A673 (cell line): Measurements from ENCODE around the gene MRPL12. TPM values are rescaled to one million over a fixed set of nuclear protein-coding genes. Genes with fewer than 3 reads are reported as not detected.

ENCODE experiments used
- BruUV-seq: library from RNA; stranded (reverse); fragments of 400-500 nt; replicated peaks from 2 replicates; lab custom pipeline; 2021; lab: Mats Ljungman, UMichigan
- CTCF ChIA-PET: fragments of 300-600 bp; sonication (Branson Sonifier 250); formaldehyde crosslinking; loops from one replicate; lab custom pipeline; 2022; ENCODE audit warnings: antibody characterized with exemption; lab: Charles Lee
- POLR2A ChIA-PET: fragments of 300-600 bp; sonication (Branson Sonifier 250); formaldehyde crosslinking; loops from one replicate; lab custom pipeline; 2022; ENCODE audit warnings: antibody characterized with exemption; ENCODE audit not compliant: low non-redundant PET; lab: Charles Lee
- DNase-seq: peaks from one replicate; pipeline ENCODE4 v3.0.0-alpha.2; 2015; ENCODE audit warnings: low spot score
- H3K27ac ChIP-seq: fragments of 200-600 bp; sonication (generic); 2 replicates; pipeline ENCODE4 v1.5.1; 2016; ENCODE audit warnings: mixed run types, low read depth, mild to moderate bottlenecking, mixed read lengths, antibody characterized with exemption, low read length; ENCODE audit not compliant: poor library complexity, severe bottlenecking
- H3K27me3 ChIP-seq: fragments of 200-600 bp; sonication (generic); replicated peaks from 2 replicates; pipeline ENCODE4 v1.6.1; 2017; ENCODE audit warnings: mixed run types, low read depth, mild to moderate bottlenecking, mixed read lengths, antibody characterized with exemption, low read length; ENCODE audit not compliant: insufficient read depth, poor library complexity
- H3K36me3 ChIP-seq: fragments of 200-600 bp; sonication (generic); 2 replicates; pipeline ENCODE4 v1.6.1; 2016; ENCODE audit warnings: mixed run types, mild to moderate bottlenecking, mixed read lengths, antibody characterized with exemption, low read length; ENCODE audit not compliant: insufficient read depth, poor library complexity, severe bottlenecking
- H3K4me1 ChIP-seq: fragments of 200-600 bp; sonication (generic); 2 replicates; pipeline ENCODE4 v1.6.1; 2017; ENCODE audit warnings: mixed run types, mild to moderate bottlenecking, mixed read lengths, antibody characterized with exemption, low read length; ENCODE audit not compliant: insufficient read depth, poor library complexity, severe bottlenecking
- H3K4me3 ChIP-seq: fragments of 200-600 bp; sonication (generic); 2 replicates; pipeline ENCODE4 v1.5.1; 2016; ENCODE audit warnings: low read depth, mixed run types, mild to moderate bottlenecking, mixed read lengths, low read length; ENCODE audit not compliant: poor library complexity, severe bottlenecking
- H3K9me3 ChIP-seq: fragments of 200-600 bp; sonication (generic); 2 replicates; pipeline ENCODE4 v1.6.1; 2016; ENCODE audit warnings: mixed run types, low read depth, mild to moderate bottlenecking, mixed read lengths, antibody characterized with exemption, low read length; ENCODE audit not compliant: poor library complexity, severe bottlenecking
- EZH2 ChIP-seq: fragments of 200-600 bp; sonication (generic); IDR thresholded peaks from 2 replicates; pipeline ENCODE4 v1.6.1; 2017; ENCODE audit warnings: borderline replicate concordance, low read depth, mild to moderate bottlenecking, mixed read lengths, antibody characterized with exemption, low read length; ENCODE audit not compliant: poor library complexity, severe bottlenecking
- intact Hi-C: fragments of 100-400 bp; cut with micrococcal nuclease; formaldehyde crosslinking; loops from one replicate; pipeline ENCODE4 v1.10.0; 2022; ENCODE audit not compliant: unreplicated experiment
- total RNA-seq: library from RNA; stranded (reverse); gene quantifications from 2 replicates; pipeline ENCODE4 v1.2.3, GENCODE V29; 2021
- TF ChIP-seq, protein P1 (sequence below): fragments of 300-800, 200-600 bp; sonication (generic); conservative IDR thresholded peaks from 2 replicates; pipeline ENCODE4 v1.5.1; 2017; ENCODE audit warnings: low read depth, mild to moderate bottlenecking, antibody characterized with exemption, low read length, moderate library complexity, mixed read lengths

MRPL12 gene
- total RNA-seq, 1 experiment from 2014 or later, result 186 TPM

DNA sequence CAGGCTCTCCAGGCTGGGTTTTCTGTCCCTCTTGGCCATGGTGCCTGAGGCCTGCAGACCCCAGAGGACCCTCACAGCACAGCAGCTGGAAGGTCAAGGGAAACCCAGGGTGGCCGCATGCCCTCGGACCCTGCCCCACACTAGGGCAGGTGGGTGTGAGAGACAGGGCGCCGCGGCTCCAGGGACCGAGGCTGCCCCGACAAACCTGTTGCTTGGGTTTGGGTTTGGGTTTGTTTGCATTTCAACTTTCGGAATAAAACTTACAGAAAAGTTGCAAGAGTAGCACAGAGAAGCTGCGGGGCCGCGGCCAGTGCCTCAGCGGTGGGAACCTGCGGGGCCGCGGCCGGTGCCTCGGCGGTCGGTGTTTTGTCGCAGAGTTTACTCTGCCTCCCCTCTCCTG is 11.6 kb upstream of the MRPL12 start:
- DNase-seq, result no peak
- Histone ChIP-seq H3K4me1 (no peaks in the 10 kb centered on the region), H3K27ac (no peak overlapping the region), H3K27me3 (no peaks in the 10 kb centered on the region), H3K4me3 (no peak overlapping the region), H3K36me3 (peaks cover 81% of the 10 kb centered on the region), H3K9me3 (no peaks in the 10 kb centered on the region)
- intact Hi-C loops, result no loop called here
- ChIA-PET POLR2A (no interaction called here), CTCF (no interaction called here)
- BruUV-seq, result no TSS peak
- TF ChIP-seq, protein P1, sequence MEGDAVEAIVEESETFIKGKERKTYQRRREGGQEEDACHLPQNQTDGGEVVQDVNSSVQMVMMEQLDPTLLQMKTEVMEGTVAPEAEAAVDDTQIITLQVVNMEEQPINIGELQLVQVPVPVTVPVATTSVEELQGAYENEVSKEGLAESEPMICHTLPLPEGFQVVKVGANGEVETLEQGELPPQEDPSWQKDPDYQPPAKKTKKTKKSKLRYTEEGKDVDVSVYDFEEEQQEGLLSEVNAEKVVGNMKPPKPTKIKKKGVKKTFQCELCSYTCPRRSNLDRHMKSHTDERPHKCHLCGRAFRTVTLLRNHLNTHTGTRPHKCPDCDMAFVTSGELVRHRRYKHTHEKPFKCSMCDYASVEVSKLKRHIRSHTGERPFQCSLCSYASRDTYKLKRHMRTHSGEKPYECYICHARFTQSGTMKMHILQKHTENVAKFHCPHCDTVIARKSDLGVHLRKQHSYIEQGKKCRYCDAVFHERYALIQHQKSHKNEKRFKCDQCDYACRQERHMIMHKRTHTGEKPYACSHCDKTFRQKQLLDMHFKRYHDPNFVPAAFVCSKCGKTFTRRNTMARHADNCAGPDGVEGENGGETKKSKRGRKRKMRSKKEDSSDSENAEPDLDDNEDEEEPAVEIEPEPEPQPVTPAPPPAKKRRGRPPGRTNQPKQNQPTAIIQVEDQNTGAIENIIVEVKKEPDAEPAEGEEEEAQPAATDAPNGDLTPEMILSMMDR, result no peak
- no peak for TF ChIP-seq EZH2

DNA sequence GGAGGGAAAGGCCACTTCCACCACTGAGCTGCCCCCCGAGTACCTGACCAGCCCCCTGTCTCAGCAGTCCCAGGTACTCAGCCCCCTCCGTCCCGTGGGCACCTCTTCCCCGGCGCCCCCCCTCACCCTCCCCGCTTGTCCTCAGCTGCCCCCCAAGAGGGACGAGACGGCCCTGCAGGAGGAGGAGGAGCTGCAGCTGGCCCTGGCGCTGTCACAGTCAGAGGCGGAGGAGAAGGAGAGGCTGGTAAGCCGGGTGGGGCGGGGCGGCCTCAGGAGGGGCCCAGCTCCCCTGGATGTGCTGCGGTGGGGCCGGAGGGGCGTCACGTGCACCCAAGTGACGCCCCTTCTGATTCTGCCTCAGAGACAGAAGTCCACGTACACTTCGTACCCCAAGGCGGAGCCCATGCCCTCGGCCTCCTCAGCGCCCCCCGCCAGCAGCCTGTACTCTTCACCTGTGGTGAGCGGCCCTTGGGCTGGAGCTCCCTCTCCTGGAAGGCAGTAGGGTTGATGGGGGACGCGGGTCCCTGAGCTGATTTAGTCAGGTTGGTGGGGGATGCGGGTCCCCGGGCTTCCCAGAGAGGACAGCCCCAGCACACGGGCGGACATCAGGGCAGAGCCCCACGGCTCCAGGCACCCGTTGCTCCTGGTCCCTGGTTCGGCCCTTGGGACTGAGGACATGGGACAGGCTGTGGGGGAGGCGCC is 9.5 kb upstream of the MRPL12 start:
- POLR2A ChIA-PET, result no interaction called here
- intact Hi-C loops, result no loop called here
- BruUV-seq, result no TSS peak
- Histone ChIP-seq H3K4me1 (no peaks in the 10 kb centered on the region), H3K4me3 (no peak overlapping the region), H3K27me3 (no peaks in the 10 kb centered on the region), H3K36me3 (peaks cover 75% of the 10 kb centered on the region), H3K9me3 (no peaks in the 10 kb centered on the region), H3K27ac (no peak overlapping the region)
- TF ChIP-seq, protein P1, result no peak
- TF ChIP-seq EZH2, result no peak
- CTCF ChIA-PET, result interaction anchor here (0.7 kb wide), 1 partner anchor 10 kb away, joined by 3 read pairs; the partner anchor contains the start of genes ARL16 and HGS
- DNase-seq, result no peak

DNA sequence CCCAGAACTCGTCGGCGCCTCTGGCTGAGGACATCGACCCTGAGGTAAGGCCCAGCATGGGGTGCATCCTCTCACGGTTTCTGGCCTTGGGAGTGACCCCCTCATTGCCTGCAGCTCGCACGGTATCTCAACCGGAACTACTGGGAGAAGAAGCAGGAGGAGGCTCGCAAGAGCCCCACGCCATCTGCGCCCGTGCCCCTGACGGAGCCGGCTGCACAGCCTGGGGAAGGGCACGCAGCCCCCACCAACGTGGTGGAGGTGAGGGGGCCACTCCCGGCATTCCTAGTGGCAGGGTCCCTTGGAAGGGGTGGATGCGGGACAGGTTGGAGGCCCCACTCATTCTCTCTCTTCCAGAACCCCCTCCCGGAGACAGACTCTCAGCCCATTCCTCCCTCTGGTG is 8.4 kb upstream of the MRPL12 start:
- POLR2A ChIA-PET, result no interaction called here
- H3K27ac ChIP-seq, result no peak overlapping the region
- H3K4me1 ChIP-seq, result no peaks in the 10 kb centered on the region
- H3K27me3 ChIP-seq, result no peaks in the 10 kb centered on the region
- CTCF ChIA-PET, result no interaction called here
- H3K9me3 ChIP-seq, result no peaks in the 10 kb centered on the region
- no peak overlapping the region for H3K4me3 ChIP-seq
- intact Hi-C loops, result no loop called here
- no TSS peak for BruUV-seq
- H3K36me3 ChIP-seq, result peaks cover 76% of the 10 kb centered on the region
- no peak for TF ChIP-seq EZH2
- TF ChIP-seq, protein P1, result no peak
- no peak for DNase-seq
